HL-60 (cell line): ENCODE results near the gene CD1C.

Source experiments
- DNase-seq, 2 experiments: peaks; one replicate each; pipeline ENCODE4 v3.0.0-alpha.2; 2010 to 2020; ENCODE audit warnings: low read depth in 1 of 2, low spot score in 1 of 2
- H3K27ac ChIP-seq: fragments of 250-450 bp; sonication (Bioruptor Pico); replicated peaks from 2 replicates; pipeline ENCODE4 v1.5.1; 2020; ENCODE audit warnings: mild to moderate bottlenecking, moderate library complexity
- H3K27me3 ChIP-seq: fragments of 250-450 bp; sonication (Bioruptor Pico); 2 replicates; pipeline ENCODE4 v1.5.1; 2021; ENCODE audit warnings: mild to moderate bottlenecking, moderate library complexity; ENCODE audit not compliant: insufficient read depth, poor library complexity, severe bottlenecking
- H3K4me3 ChIP-seq: replicated peaks from 2 replicates; pipeline ENCODE4 v1.5.1; 2011; ENCODE audit warnings: mild to moderate bottlenecking, control low read depth, low read length; ENCODE audit not compliant: insufficient read depth
- GABPA ChIP-seq: IDR thresholded peaks from 2 replicates; pipeline ENCODE4 v1.6.1; 2012; ENCODE audit warnings: low read depth
- POLR2AphosphoS5 ChIP-seq: IDR thresholded peaks from 2 replicates; pipeline ENCODE4 v1.6.1; 2012; ENCODE audit warnings: low read depth
- REST ChIP-seq: IDR thresholded peaks from 2 replicates; pipeline ENCODE4 v1.6.1; 2012; ENCODE audit warnings: low read depth; ENCODE audit not compliant: insufficient replicate concordance
- SPI1 ChIP-seq: IDR thresholded peaks from 2 replicates; pipeline ENCODE4 v1.6.1; 2012; ENCODE audit warnings: low read depth, mild to moderate bottlenecking, borderline replicate concordance
- TF ChIP-seq, protein P1 (sequence below): IDR thresholded peaks from one replicate; pipeline ENCODE4 v1.5.1; 2011; ENCODE audit warnings: low read length, control low read depth, inconsistent platforms; ENCODE audit not compliant: insufficient read depth

Gene CD1C

GRCh38 chr1:158331481-158332150, 41.9 kb downstream of the CD1C start, which contains the start of gene CD1B:
CD1B (minus strand) TSS chr1:158331531; CDS start chr1:158331423, 108 bp downstream.
- H3K27ac ChIP-seq, result no peak within 1 kb of the TSS
- no peak for DNase-seq
- no peak within 1 kb of the TSS for H3K4me3 ChIP-seq
- peaks cover 5% of the 10 kb centered on the region for H3K27me3 ChIP-seq
- TF ChIP-seq GABPA (no peak), POLR2AphosphoS5 (no peak), SPI1 (no peak), REST (no peak)
- TF ChIP-seq, protein P1, sequence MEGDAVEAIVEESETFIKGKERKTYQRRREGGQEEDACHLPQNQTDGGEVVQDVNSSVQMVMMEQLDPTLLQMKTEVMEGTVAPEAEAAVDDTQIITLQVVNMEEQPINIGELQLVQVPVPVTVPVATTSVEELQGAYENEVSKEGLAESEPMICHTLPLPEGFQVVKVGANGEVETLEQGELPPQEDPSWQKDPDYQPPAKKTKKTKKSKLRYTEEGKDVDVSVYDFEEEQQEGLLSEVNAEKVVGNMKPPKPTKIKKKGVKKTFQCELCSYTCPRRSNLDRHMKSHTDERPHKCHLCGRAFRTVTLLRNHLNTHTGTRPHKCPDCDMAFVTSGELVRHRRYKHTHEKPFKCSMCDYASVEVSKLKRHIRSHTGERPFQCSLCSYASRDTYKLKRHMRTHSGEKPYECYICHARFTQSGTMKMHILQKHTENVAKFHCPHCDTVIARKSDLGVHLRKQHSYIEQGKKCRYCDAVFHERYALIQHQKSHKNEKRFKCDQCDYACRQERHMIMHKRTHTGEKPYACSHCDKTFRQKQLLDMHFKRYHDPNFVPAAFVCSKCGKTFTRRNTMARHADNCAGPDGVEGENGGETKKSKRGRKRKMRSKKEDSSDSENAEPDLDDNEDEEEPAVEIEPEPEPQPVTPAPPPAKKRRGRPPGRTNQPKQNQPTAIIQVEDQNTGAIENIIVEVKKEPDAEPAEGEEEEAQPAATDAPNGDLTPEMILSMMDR, result no peak

- DNase-seq, result no peak
- no peak for TF ChIP-seq GABPA
- TF ChIP-seq POLR2AphosphoS5, result no peak
- TF ChIP-seq, protein P1, result no peak
- no peak for TF ChIP-seq SPI1
- no peak for TF ChIP-seq REST
- no peak overlapping the region for H3K27ac ChIP-seq
- H3K4me3 ChIP-seq, result no peak overlapping the region
- peaks cover 5% of the 10 kb centered on the region for H3K27me3 ChIP-seq
These were observed 43.9 kb downstream of the CD1C start for GRCh38 chr1:158333405-158334155.

- DNase-seq, result no peak
- Histone ChIP-seq H3K27me3 (peaks cover 5% of the 10 kb centered on the region), H3K27ac (no peak overlapping the region), H3K4me3 (no peak overlapping the region)
- TF ChIP-seq, protein P1, result no peak
- no peak for TF ChIP-seq POLR2AphosphoS5
- TF ChIP-seq SPI1, result no peak
- no peak for TF ChIP-seq REST
- no peak for TF ChIP-seq GABPA
These were observed 44.9 kb downstream of the CD1C start for GRCh38 chr1:158334526-158335212.
